B cell (primary cell): Measurements from ENCODE around the gene CTRB2. TPM values are rescaled to one million over a fixed set of nuclear protein-coding genes. Genes with fewer than 3 reads are reported as not detected.

ENCODE experiments used
- ATAC-seq: fragments of 200-7000 bp; cut with Tn5 transposase; one replicate; pipeline ENCODE4 v1.10.0; 2021; ENCODE audit warnings: low read depth, mild to moderate bottlenecking, moderate number of reproducible peaks, moderate library complexity
- CTCF ChIA-PET: fragments of 350-600 bp; sonication (Branson Sonifier 250); formaldehyde crosslinking; loops from one replicate; lab custom pipeline; 2021; ENCODE audit warnings: antibody characterized with exemption, inconsistent platforms; lab: Charles Lee
- POLR2A ChIA-PET: fragments of 350-600 bp; sonication (Branson Sonifier 250); formaldehyde crosslinking; loops from one replicate; lab custom pipeline; 2021; ENCODE audit warnings: antibody characterized with exemption; lab: Charles Lee
- DNase-seq: peaks from one replicate; pipeline ENCODE4 v3.0.0; 2013
- H2AFZ ChIP-seq: 2 replicates; pipeline ENCODE4 v1.6.1; 2012; ENCODE audit warnings: mild to moderate bottlenecking, low read depth, low read length; ENCODE audit not compliant: insufficient read depth, poor library complexity, severe bottlenecking
- H3K27ac ChIP-seq, 2 donors: 1 replicate in 1 of 2; 2 replicates in 1 of 2; pipeline ENCODE4 v1.5.1; 2012 to 2013; ENCODE audit warnings: low read length in 2 of 2, mild to moderate bottlenecking in 2 of 2, moderate library complexity in 1 of 2
- H3K27me3 ChIP-seq, 4 experiments: fragments of 200-600 bp in 1 of 4; sonication (generic) in 1 of 4; replicated peaks in 1 of 4; 1 replicate in 2 of 4; 2 replicates in 2 of 4; pipeline versions ENCODE4 v1.6.1 to v1.7.0; 2013 to 2016; ENCODE audit warnings: low read length in 3 of 4, mild to moderate bottlenecking in 2 of 4, mixed read lengths in 1 of 4, moderate library complexity in 1 of 4; ENCODE audit not compliant: insufficient read depth in 4 of 4, control insufficient read depth in 3 of 4; ENCODE audit errors: control extremely low read depth in 1 of 4
- H3K36me3 ChIP-seq, 2 experiments: replicated peaks in 1 of 2; 1 replicate in 1 of 2; 2 replicates in 1 of 2; pipeline versions ENCODE4 v1.6.1 to v1.7.1; 2013; ENCODE audit warnings: low read length in 1 of 2; ENCODE audit not compliant: insufficient read depth in 2 of 2, control insufficient read depth in 1 of 2; ENCODE audit errors: control extremely low read depth in 1 of 2, extremely low read depth in 1 of 2
- H3K4me1 ChIP-seq, 2 donors: fragments of 200-600 bp in 1 of 2; sonication (generic) in 1 of 2; 1 replicate in 1 of 2; 2 replicates in 1 of 2; pipeline versions ENCODE4 v1.5.1 to v1.6.1; 2013 to 2017; ENCODE audit warnings: low read length in 2 of 2; ENCODE audit not compliant: control insufficient read depth in 2 of 2, insufficient read depth in 2 of 2
- H3K4me2 ChIP-seq: replicated peaks from 2 replicates; pipeline ENCODE3; 2012; ENCODE audit warnings: mild to moderate bottlenecking, low read depth, low read length; ENCODE audit not compliant: poor library complexity, severe bottlenecking
- H3K4me3 ChIP-seq, 5 experiments: fragments of 200-600 bp in 1 of 5; sonication (generic) in 1 of 5; 1 replicate in 3 of 5; 2 replicates in 2 of 5; pipeline versions ENCODE4 v1.5.1 to v1.7.0; 2011 to 2016; ENCODE audit warnings: low read length in 4 of 5, mild to moderate bottlenecking in 4 of 5, low read depth in 2 of 5, control low read depth in 1 of 5, moderate library complexity in 1 of 5; ENCODE audit not compliant: insufficient read depth in 1 of 5; ENCODE audit errors: control extremely low read depth in 1 of 5, extremely low read depth in 1 of 5
- H3K79me2 ChIP-seq: fragments of 200-600 bp; sonication (generic); one replicate; pipeline ENCODE4 v1.6.0; 2016; ENCODE audit warnings: low read length; ENCODE audit not compliant: control insufficient read depth, insufficient read depth
- H3K9ac ChIP-seq: fragments of 200-600 bp; sonication (generic); 2 replicates; pipeline ENCODE4 v1.6.1; 2017; ENCODE audit warnings: mild to moderate bottlenecking, low read length, moderate library complexity
- H3K9me3 ChIP-seq, 3 donors: one replicate each; pipeline versions ENCODE4 v1.6.1 to v1.7.1; 2013; ENCODE audit warnings: low read length in 2 of 3; ENCODE audit not compliant: control insufficient read depth in 2 of 3, insufficient read depth in 1 of 3; ENCODE audit errors: control extremely low read depth in 1 of 3
- H4K20me1 ChIP-seq: 2 replicates; pipeline ENCODE4 v1.6.0; 2012; ENCODE audit warnings: mild to moderate bottlenecking, low read length; ENCODE audit not compliant: insufficient read depth, control insufficient read depth, poor library complexity, severe bottlenecking
- H3K27ac Mint-ChIP-seq: one replicate; pipeline ENCODE4 v1.8.0; 2021; ENCODE audit warnings: mixed read lengths
- H3K27me3 Mint-ChIP-seq: one replicate; pipeline ENCODE4 v1.8.0; 2021; ENCODE audit warnings: mixed read lengths
- H3K4me1 Mint-ChIP-seq: one replicate; pipeline ENCODE4 v1.8.0; 2021; ENCODE audit warnings: mixed read lengths
- H3K4me3 Mint-ChIP-seq: one replicate; pipeline ENCODE4 v1.8.0; 2021; ENCODE audit warnings: mixed read lengths
- H3K9me3 Mint-ChIP-seq: one replicate; pipeline ENCODE4 v1.8.0; 2022; ENCODE audit warnings: mixed read lengths; ENCODE audit not compliant: insufficient read depth
- EZH2 ChIP-seq: IDR thresholded peaks from 2 replicates; pipeline ENCODE4 v1.6.1; 2012; ENCODE audit warnings: borderline replicate concordance, low read depth, mild to moderate bottlenecking, moderate library complexity, low read length; ENCODE audit not compliant: insufficient read depth, poor library complexity, severe bottlenecking
- WGBS: methylation state at CpG from one replicate; pipeline ENCODE4 v1.1.5; 2013; ENCODE audit warnings: missing lambda C conversion rate; ENCODE audit not compliant: insufficient coverage; 5-methylcytosine and 5-hydroxymethylcytosine counted together
- intact Hi-C: fragments of 100-400 bp; cut with micrococcal nuclease; formaldehyde crosslinking; loops from one replicate; pipeline ENCODE4 v1.10.0; 2022
- polyA minus RNA-seq: library from RNA; depleted of rRNA, polyadenylated mRNA; stranded (reverse); fragments of >200 nt; gene quantifications from 2 replicates; pipeline ENCODE4 v1.2.3, GENCODE V29; 2012
- polyA plus RNA-seq: library from polyadenylated mRNA; depleted of rRNA; stranded (reverse); fragments of >200 nt; gene quantifications from 2 replicates; pipeline ENCODE4 v1.2.3, GENCODE V29; 2012
- total RNA-seq, 2 donors: library from RNA; stranded (reverse); fragments of 120-200 nt in 1 of 2; gene quantifications; 1 replicate in 1 of 2; 2 replicates in 1 of 2; pipeline versions ENCODE4 v1.2.3 to v1.2.4, GENCODE V29; 2013 to 2022
- TF ChIP-seq, protein P1 (sequence below): fragments of 200-600 bp; IDR thresholded peaks from one replicate; pipeline ENCODE4 v1.8.0; 2022; ENCODE audit warnings: antibody characterized with exemption, mild to moderate bottlenecking

The CTRB2 gene
- total RNA-seq (not detected in 2 replicates), polyA plus RNA-seq (not detected in 2 replicates), polyA minus RNA-seq (not detected in 2 replicates)
- not detected for total RNA-seq (2013)

DNA sequence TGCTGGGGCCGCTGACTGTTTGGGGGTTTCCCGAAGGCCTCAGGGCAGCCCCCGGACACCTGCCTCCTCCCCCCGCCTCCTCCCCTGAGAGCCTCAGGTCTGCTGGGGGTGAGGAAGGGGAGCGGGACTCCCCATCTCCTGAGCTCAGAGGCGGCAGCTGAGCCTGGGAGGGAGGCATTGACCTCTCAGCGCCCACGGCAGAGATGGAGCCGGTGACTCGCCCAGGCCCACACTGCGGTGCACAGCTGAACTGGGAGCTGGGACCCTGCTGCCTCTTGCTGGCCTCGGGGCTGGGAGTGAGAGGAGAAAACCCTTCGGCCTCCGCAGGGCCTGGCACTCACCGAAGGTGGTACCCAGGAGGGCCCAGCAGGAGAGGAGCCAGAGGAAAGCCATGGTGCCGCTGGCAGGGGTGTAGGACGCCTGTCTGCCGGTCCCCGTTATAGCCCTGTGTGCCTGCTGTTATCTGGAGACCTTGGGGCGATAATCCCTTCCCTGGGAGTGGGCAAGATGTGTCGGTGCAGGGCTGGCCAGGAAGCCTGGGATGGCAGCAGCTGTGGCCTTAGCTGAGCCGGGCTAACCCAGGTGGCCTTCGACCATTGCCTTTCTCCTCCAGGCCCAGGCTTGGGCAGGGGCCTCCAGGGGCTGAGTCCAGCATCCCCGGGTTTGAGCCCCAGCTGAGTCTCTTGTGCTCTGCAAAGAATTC lies at the start of gene CTRB2:
Gene CTRB2 (minus strand): TSS at position 413 of the 703 bp plus-strand sequence. CDS start 20 bp downstream, at position 393.
- H3K4me3 Mint-ChIP-seq = no peak within 1 kb of the TSS

More for the DNA sequence above, at the start of gene CTRB2:
- H4K20me1 ChIP-seq = no peaks in the 10 kb centered on the region
- intact Hi-C loops = no loop called here
- no peak within 1 kb of the TSS for H2AFZ ChIP-seq
- TF ChIP-seq EZH2 = no peak
- TF ChIP-seq, protein P1, sequence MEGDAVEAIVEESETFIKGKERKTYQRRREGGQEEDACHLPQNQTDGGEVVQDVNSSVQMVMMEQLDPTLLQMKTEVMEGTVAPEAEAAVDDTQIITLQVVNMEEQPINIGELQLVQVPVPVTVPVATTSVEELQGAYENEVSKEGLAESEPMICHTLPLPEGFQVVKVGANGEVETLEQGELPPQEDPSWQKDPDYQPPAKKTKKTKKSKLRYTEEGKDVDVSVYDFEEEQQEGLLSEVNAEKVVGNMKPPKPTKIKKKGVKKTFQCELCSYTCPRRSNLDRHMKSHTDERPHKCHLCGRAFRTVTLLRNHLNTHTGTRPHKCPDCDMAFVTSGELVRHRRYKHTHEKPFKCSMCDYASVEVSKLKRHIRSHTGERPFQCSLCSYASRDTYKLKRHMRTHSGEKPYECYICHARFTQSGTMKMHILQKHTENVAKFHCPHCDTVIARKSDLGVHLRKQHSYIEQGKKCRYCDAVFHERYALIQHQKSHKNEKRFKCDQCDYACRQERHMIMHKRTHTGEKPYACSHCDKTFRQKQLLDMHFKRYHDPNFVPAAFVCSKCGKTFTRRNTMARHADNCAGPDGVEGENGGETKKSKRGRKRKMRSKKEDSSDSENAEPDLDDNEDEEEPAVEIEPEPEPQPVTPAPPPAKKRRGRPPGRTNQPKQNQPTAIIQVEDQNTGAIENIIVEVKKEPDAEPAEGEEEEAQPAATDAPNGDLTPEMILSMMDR = no peak
- Mint-ChIP-seq H3K27ac (no peak within 1 kb of the TSS), H3K4me1 (no peaks in the 10 kb centered on the region), H3K9me3 (no peaks in the 10 kb centered on the region), H3K27me3 (peaks cover 11% of the 10 kb centered on the region)
- H3K9ac ChIP-seq = no peak within 1 kb of the TSS
- 84% methylated on average over 20 of the region's 24 CpGs for WGBS
- no peaks in the 10 kb centered on the region for H3K79me2 ChIP-seq
- DNase-seq (no peak), ATAC-seq (no peak)
- no peak within 1 kb of the TSS for H3K4me2 ChIP-seq
- H3K27me3 ChIP-seq = peaks cover 0 to 24% (median 4%) of the 10 kb centered on the region in 4 experiments
- H3K4me1 ChIP-seq = no peaks in the 10 kb centered on the region
- peaks cover 0 to 7% (median 0%) of the 10 kb centered on the region in 3 donors for H3K9me3 ChIP-seq
- no peak within 1 kb of the TSS for H3K4me3 ChIP-seq
- H3K36me3 ChIP-seq = no peaks in the 10 kb centered on the region
- POLR2A ChIA-PET = no interaction called here
- CTCF ChIA-PET = interaction anchor here (0.6 kb wide), 1 partner anchor 173 kb away, joined by 4 read pairs; no protein-coding TSS in a partner anchor
- H3K27ac ChIP-seq = no peak within 1 kb of the TSS
